ENCODE measurements around the gene TATDN2. TPM values are rescaled to one million over a fixed set of nuclear protein-coding genes. Genes with fewer than 3 reads are reported as not detected.

TATDN2 gene
- total and polyA plus RNA-seq, 9 of the 15 experiments (the other 6 are each of a cell fraction or from before 2014, with no cell fraction given), result 5.2 to 44.7 (median 25.8) TPM

DNA sequence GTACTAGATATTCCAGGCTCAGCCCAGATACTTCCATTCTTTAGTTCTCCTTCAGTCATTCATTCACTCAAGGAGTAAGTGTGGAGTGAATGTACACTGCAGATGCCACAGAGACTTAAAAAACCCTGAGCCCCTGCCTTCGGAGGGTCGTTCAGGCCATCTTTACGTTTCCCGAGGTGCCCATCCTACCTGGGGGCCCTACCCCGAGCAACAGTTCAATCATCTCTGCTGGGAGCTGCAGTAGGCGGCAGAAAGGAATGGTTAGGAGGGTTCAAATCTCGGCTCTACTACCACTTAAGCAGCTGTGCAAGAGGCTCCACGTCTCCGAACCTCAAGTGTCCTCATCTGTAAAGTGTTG, 72.0 kb downstream of the TATDN2 start:
- in situ Hi-C loops (cut with MboI) (loop anchor here (25.0 kb wide), 1 partner anchor 808 kb away; no protein-coding TSS in a partner anchor), intact Hi-C loops (cut with micrococcal nuclease) (loop anchor here (2.0 to 10.0 kb wide), 4 partner anchors 71 to 595 kb away; partner anchors contain the start of genes FANCD2, IRAK2 and TATDN2)
- TF ChIP-seq, protein P1, sequence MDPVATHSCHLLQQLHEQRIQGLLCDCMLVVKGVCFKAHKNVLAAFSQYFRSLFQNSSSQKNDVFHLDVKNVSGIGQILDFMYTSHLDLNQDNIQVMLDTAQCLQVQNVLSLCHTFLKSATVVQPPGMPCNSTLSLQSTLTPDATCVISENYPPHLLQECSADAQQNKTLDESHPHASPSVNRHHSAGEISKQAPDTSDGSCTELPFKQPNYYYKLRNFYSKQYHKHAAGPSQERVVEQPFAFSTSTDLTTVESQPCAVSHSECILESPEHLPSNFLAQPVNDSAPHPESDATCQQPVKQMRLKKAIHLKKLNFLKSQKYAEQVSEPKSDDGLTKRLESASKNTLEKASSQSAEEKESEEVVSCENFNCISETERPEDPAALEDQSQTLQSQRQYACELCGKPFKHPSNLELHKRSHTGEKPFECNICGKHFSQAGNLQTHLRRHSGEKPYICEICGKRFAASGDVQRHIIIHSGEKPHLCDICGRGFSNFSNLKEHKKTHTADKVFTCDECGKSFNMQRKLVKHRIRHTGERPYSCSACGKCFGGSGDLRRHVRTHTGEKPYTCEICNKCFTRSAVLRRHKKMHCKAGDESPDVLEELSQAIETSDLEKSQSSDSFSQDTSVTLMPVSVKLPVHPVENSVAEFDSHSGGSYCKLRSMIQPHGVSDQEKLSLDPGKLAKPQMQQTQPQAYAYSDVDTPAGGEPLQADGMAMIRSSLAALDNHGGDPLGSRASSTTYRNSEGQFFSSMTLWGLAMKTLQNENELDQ (CRISPR knock-in tag; IDR thresholded peaks at IDR 0.05; ENCODE audit: borderline replicate concordance), result 0 out of 2 replicates have a peak, but pooled peaks have one; percentile 13
- TF ChIP-seq RAD51 (IDR thresholded peaks at IDR 0.05; ENCODE audit: borderline replicate concordance, low read depth) (no peak), PHF8 (IDR thresholded peaks at IDR 0.05; ENCODE audit: borderline replicate concordance, low read length) (no peak), GTF2E2 (tag; IDR thresholded peaks at IDR 0.05) (0 out of 2 replicates have a peak, but pooled peaks have one; percentile 8), THRB (CRISPR knock-in tag; conservative IDR thresholded peaks at IDR 0.05) (no peak), ATF6 (CRISPR knock-in tag; IDR thresholded peaks at IDR 0.05) (no peak), TRIM24 (IDR thresholded peaks at IDR 0.05) (no peak), ZNF639 (CRISPR knock-in tag; conservative IDR thresholded peaks at IDR 0.05 in 1 of 2, IDR thresholded peaks at IDR 0.05 in 1 of 2) (no peak)
- TF ChIP-seq, protein P2, sequence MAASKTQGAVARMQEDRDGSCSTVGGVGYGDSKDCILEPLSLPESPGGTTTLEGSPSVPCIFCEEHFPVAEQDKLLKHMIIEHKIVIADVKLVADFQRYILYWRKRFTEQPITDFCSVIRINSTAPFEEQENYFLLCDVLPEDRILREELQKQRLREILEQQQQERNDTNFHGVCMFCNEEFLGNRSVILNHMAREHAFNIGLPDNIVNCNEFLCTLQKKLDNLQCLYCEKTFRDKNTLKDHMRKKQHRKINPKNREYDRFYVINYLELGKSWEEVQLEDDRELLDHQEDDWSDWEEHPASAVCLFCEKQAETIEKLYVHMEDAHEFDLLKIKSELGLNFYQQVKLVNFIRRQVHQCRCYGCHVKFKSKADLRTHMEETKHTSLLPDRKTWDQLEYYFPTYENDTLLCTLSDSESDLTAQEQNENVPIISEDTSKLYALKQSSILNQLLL (CRISPR knock-in tag; IDR thresholded peaks at IDR 0.05; ENCODE audit: borderline replicate concordance), result no peak

More for the DNA sequence above, 72.0 kb downstream of the TATDN2 start:
- FAIRE-seq, result no peak
- POLR2A ChIA-PET, result interaction anchor here (0.6 to 4.0 kb wide), 16 partner anchors 8 to 589 kb away, joined by 3 to 39 read pairs (median 5); partner anchors contain the start of genes ARPC4, BRPF1 and OGG1
- 0% methylated on average over 9 of the region's 9 CpGs for WGBS (ENCODE audit: insufficient coverage, low coverage, missing lambda C conversion rate)
- DNase-seq (ENCODE audit: extremely low read depth in 1 of 4, low spot score in 3 of 4), result peak in 1 of 4 experiments; percentile 11
- peak overlapping the region; percentile 93 for H3K4me3 ChIP-seq
- CTCF ChIA-PET (ENCODE audit: low intra/inter-chr PET ratio), result no interaction called here
- H3K36me3 ChIP-seq (ENCODE audit: control insufficient read depth, insufficient read depth, low read length), result peaks cover 46% of the 10 kb centered on the region
- no peaks in the 10 kb centered on the region for H3K9me3 ChIP-seq (replicated peaks; ENCODE audit: control insufficient read depth, insufficient read depth, low read depth, low read length)
- BruUV-seq (replicated peaks), result no TSS peak
- peak overlapping the region; percentile 98 to 100 for H3K9ac ChIP-seq (ENCODE audit: insufficient read depth in 1 of 2, low read depth in 2 of 2, low read length in 2 of 2)
- H4K20me1 ChIP-seq (replicated peaks; ENCODE audit: control insufficient read depth, insufficient read depth, low read length), result peaks cover 25% of the 10 kb centered on the region
- H3K79me2 ChIP-seq (ENCODE audit: control insufficient read depth, insufficient read depth, low read length), result peaks cover 41% of the 10 kb centered on the region
- H3K4me2 ChIP-seq (ENCODE audit: insufficient read depth, low read length), result peak overlapping the region; percentile 100
- H3K27ac ChIP-seq (ENCODE audit: extremely low read depth, low read depth, low read length), result peak overlapping the region; percentile 92
- peak overlapping the region; percentile 89 for H2AFZ ChIP-seq (ENCODE audit: low read depth, low read length)
- H3K27me3 ChIP-seq (ENCODE audit: control insufficient read depth in 2 of 2, insufficient read depth in 2 of 2, low read length in 2 of 2), result peaks cover 4 to 14% of the 10 kb centered on the region in 2 experiments; a peak in 3 of 5 replicates
- peaks cover 5% of the 10 kb centered on the region in 2 experiments; a peak in 3 of 5 replicates for H3K4me1 ChIP-seq (replicated peaks in 1 of 2; ENCODE audit: control insufficient read depth in 2 of 2, insufficient read depth in 2 of 2, low read length in 2 of 2)
- ATAC-seq, result peak; percentile 1
- H3K9me1 ChIP-seq (ENCODE audit: control insufficient read depth, insufficient read depth, low read length), result peaks cover 9% of the 10 kb centered on the region

All from K562 (cell line).